HEK293 (cell line): ENCODE results near the gene S100PBP.

Experiments used
- CTCF ChIA-PET: fragments of 350-600 bp; formaldehyde crosslinking; extraction: SDS; loops from one replicate; lab custom pipeline; 2021; ENCODE audit warnings: antibody characterized with exemption; lab: Yijun Ruan, JAX
- POLR2A ChIA-PET: fragments of 300-600 bp; formaldehyde crosslinking; extraction: SDS; loops from one replicate; lab custom pipeline; 2020; ENCODE audit warnings: antibody characterized with exemption, inconsistent platforms; lab: Yijun Ruan, JAX
- H3K27ac ChIP-seq: fragments of 200-500 bp; sonication (Bioruptor generic); 2 replicates; pipeline ENCODE4 v1.5.1; 2014; ENCODE audit warnings: low read depth, low read length, control low read depth, inconsistent platforms; ENCODE audit errors: extremely low read depth
- H3K36me3 ChIP-seq, 2 experiments: fragments of 200-500 bp in 1 of 2; sonication (Bioruptor generic) in 1 of 2; 1 replicate in 1 of 2; 2 replicates in 1 of 2; pipeline ENCODE4 v1.5.1; 2014 to 2017; ENCODE audit warnings: inconsistent platforms in 2 of 2, low read length in 2 of 2; ENCODE audit not compliant: control insufficient read depth in 2 of 2, insufficient read depth in 1 of 2
- H3K4me1 ChIP-seq: fragments of 200-500 bp; sonication (Bioruptor generic); 2 replicates; pipeline ENCODE4 v1.5.1; 2014; ENCODE audit warnings: mild to moderate bottlenecking, low read length, inconsistent platforms; ENCODE audit not compliant: control insufficient read depth, insufficient read depth
- H3K4me3 ChIP-seq: 2 replicates; pipeline ENCODE4 v1.5.1; 2011; ENCODE audit warnings: low read depth, mild to moderate bottlenecking, control low read depth, low read length, moderate library complexity
- H3K9me3 ChIP-seq: fragments of 200-500 bp; sonication (Bioruptor generic); 2 replicates; pipeline ENCODE4 v1.5.1; 2014; ENCODE audit warnings: low read depth, low read length, inconsistent platforms; ENCODE audit not compliant: control insufficient read depth, insufficient read depth
- KLF17 ChIP-seq: fragments of 450-650 bp; formaldehyde crosslinking; IDR thresholded peaks from 2 replicates; pipeline ENCODE4 v1.5.1; 2016; ENCODE audit warnings: missing biosample characterization, missing genetic modification characterization
- MEIS1 ChIP-seq: sonication (generic); formaldehyde crosslinking; IDR thresholded peaks from 2 replicates; pipeline ENCODE4 v1.8.1; 2022; ENCODE audit warnings: missing genetic modification reagents, mild to moderate bottlenecking, borderline replicate concordance
- PATZ1 ChIP-seq: fragments of 450-650 bp; formaldehyde crosslinking; IDR thresholded peaks from 2 replicates; pipeline ENCODE4 v1.5.1; 2016; ENCODE audit warnings: missing biosample characterization, missing genetic modification characterization
- PRDM10 ChIP-seq: fragments of 450-650 bp; formaldehyde crosslinking; IDR thresholded peaks from 2 replicates; pipeline ENCODE4 v1.5.1; 2016; ENCODE audit warnings: missing biosample characterization, missing genetic modification characterization
- SCRT1 ChIP-seq: fragments of 450-650 bp; formaldehyde crosslinking; IDR thresholded peaks from 2 replicates; pipeline ENCODE4 v1.5.1; 2016; ENCODE audit warnings: missing biosample characterization, missing genetic modification characterization, borderline replicate concordance
- TRIM28 ChIP-seq: IDR thresholded peaks from 2 replicates; pipeline ENCODE4 v1.6.1; 2011; ENCODE audit warnings: low read length, control low read depth, borderline replicate concordance
- ZBTB20 ChIP-seq: fragments of 450-650 bp; formaldehyde crosslinking; IDR thresholded peaks from 2 replicates; pipeline ENCODE4 v1.5.1; 2016; ENCODE audit warnings: missing biosample characterization, missing genetic modification characterization
- ZFHX2 ChIP-seq: fragments of 450-650 bp; formaldehyde crosslinking; conservative IDR thresholded peaks from 2 replicates; pipeline ENCODE4 v1.5.1; 2016; ENCODE audit warnings: missing biosample characterization, missing genetic modification characterization
- ZFP69B ChIP-seq: fragments of 450-650 bp; formaldehyde crosslinking; IDR thresholded peaks from 2 replicates; pipeline ENCODE4 v1.5.1; 2016; ENCODE audit warnings: missing biosample characterization, missing genetic modification characterization
- ZNF121 ChIP-seq: fragments of 450-650 bp; formaldehyde crosslinking; IDR thresholded peaks from 2 replicates; pipeline ENCODE4 v1.5.1; 2016; ENCODE audit warnings: missing biosample characterization, missing genetic modification characterization
- ZNF138 ChIP-seq: fragments of 450-650 bp; formaldehyde crosslinking; IDR thresholded peaks from 2 replicates; pipeline ENCODE4 v1.5.1; 2016; ENCODE audit warnings: missing biosample characterization, missing genetic modification characterization, borderline replicate concordance
- ZNF157 ChIP-seq: fragments of 450-650 bp; formaldehyde crosslinking; IDR thresholded peaks from 2 replicates; pipeline ENCODE4 v1.5.1; 2016; ENCODE audit warnings: missing biosample characterization, missing genetic modification characterization
- ZNF239 ChIP-seq: fragments of 450-650 bp; formaldehyde crosslinking; IDR thresholded peaks from 2 replicates; pipeline ENCODE4 v1.5.1; 2016; ENCODE audit warnings: missing biosample characterization, missing genetic modification characterization
- ZNF610 ChIP-seq: fragments of 450-650 bp; formaldehyde crosslinking; IDR thresholded peaks from 2 replicates; pipeline ENCODE4 v1.5.1; 2016; ENCODE audit warnings: missing biosample characterization, missing genetic modification characterization, borderline replicate concordance
- ZNF747 ChIP-seq: fragments of 450-650 bp; formaldehyde crosslinking; IDR thresholded peaks from 2 replicates; pipeline ENCODE4 v1.5.1; 2016; ENCODE audit warnings: missing biosample characterization, missing genetic modification characterization
- ZSCAN23 ChIP-seq: fragments of 450-650 bp; formaldehyde crosslinking; IDR thresholded peaks from 2 replicates; pipeline ENCODE4 v1.5.1; 2016; ENCODE audit warnings: missing biosample characterization, missing genetic modification characterization
- TF ChIP-seq, protein P1 (sequence below): fragments of 450-650 bp; formaldehyde crosslinking; IDR thresholded peaks from 2 replicates; pipeline ENCODE4 v1.5.1; 2017; ENCODE audit warnings: missing biosample characterization, missing genetic modification characterization
- TF ChIP-seq, protein P2 (sequence below): fragments of 450-650 bp; formaldehyde crosslinking; IDR thresholded peaks from 2 replicates; pipeline ENCODE4 v1.5.1; 2016; ENCODE audit warnings: missing biosample characterization, missing genetic modification characterization
- TF ChIP-seq, protein P3 (sequence below): fragments of 450-650 bp; formaldehyde crosslinking; IDR thresholded peaks from 2 replicates; pipeline ENCODE4 v1.5.1; 2017; ENCODE audit warnings: missing biosample characterization, mild to moderate bottlenecking, missing genetic modification characterization, moderate library complexity

Gene S100PBP

DNA sequence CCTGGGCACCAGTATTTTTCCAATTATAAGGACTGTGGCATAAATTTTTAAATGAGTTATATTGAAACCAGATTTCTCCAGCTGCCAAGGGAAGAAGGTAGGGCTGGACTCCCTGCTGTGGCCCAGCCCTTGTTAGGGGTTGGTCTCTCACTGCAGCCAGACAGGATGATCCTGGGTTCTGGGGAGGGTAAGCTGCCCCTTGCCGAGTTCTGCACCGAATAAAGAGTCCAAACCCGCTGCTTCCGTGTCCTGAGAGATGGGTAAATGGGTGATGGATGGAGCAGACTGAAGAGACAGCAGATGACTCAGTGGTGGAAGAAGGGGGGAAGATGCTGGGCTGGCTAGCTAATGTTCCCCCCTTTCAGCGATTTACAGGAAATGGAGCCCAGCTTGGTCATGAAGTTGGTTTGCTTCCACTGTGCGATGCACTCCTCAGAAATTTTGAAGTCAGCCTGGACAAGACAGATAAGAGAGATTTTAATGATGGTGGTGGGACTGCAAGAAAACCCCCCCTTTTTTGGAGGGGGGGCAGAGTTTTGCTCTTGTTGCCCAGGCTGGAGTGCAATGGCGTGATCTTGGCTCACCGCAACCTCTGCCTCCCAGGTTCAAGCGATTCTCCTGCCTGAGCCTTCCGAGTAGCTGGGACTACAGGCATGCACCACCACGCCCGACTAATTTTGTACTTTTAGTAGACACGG is 41.7 kb upstream of the S100PBP start:
- POLR2A ChIA-PET = no interaction called here
- no peak overlapping the region for H3K27ac ChIP-seq
- H3K4me3 ChIP-seq = no peak overlapping the region
- TF ChIP-seq ZSCAN23 (tag by site-specific recombination) (no peak), TRIM28 (no peak), KLF17 (tag by site-specific recombination) (0 out of 2 replicates have a peak, but pooled peaks have one; percentile 11), PATZ1 (tag by site-specific recombination) (peak; percentile 70), PRDM10 (tag by site-specific recombination) (peak; percentile 71), ZNF157 (tag by site-specific recombination) (no peak), ZBTB20 (tag by site-specific recombination) (peak; percentile 46; the same call in 1 of the 2 replicates), ZNF239 (tag by site-specific recombination) (no peak), ZFHX2 (tag by site-specific recombination) (no peak), MEIS1 (CRISPR knock-in tag) (no peak), ZNF610 (tag by site-specific recombination) (no peak), ZNF121 (no peak), SCRT1 (tag by site-specific recombination) (no peak), ZFP69B (tag by site-specific recombination) (no peak), ZNF747 (tag by site-specific recombination) (no peak), ZNF138 (tag by site-specific recombination) (no peak)
- TF ChIP-seq, protein P1, sequence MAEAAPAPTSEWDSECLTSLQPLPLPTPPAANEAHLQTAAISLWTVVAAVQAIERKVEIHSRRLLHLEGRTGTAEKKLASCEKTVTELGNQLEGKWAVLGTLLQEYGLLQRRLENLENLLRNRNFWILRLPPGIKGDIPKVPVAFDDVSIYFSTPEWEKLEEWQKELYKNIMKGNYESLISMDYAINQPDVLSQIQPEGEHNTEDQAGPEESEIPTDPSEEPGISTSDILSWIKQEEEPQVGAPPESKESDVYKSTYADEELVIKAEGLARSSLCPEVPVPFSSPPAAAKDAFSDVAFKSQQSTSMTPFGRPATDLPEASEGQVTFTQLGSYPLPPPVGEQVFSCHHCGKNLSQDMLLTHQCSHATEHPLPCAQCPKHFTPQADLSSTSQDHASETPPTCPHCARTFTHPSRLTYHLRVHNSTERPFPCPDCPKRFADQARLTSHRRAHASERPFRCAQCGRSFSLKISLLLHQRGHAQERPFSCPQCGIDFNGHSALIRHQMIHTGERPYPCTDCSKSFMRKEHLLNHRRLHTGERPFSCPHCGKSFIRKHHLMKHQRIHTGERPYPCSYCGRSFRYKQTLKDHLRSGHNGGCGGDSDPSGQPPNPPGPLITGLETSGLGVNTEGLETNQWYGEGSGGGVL (tag by site-specific recombination) = 0 out of 2 replicates have a peak, but pooled peaks have one; percentile 39
- TF ChIP-seq, protein P2, sequence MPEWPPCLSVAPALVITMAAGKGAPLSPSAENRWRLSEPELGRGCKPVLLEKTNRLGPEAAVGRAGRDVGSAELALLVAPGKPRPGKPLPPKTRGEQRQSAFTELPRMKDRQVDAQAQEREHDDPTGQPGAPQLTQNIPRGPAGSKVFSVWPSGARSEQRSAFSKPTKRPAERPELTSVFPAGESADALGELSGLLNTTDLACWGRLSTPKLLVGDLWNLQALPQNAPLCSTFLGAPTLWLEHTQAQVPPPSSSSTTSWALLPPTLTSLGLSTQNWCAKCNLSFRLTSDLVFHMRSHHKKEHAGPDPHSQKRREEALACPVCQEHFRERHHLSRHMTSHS (tag by site-specific recombination) = no peak
- TF ChIP-seq, protein P3, sequence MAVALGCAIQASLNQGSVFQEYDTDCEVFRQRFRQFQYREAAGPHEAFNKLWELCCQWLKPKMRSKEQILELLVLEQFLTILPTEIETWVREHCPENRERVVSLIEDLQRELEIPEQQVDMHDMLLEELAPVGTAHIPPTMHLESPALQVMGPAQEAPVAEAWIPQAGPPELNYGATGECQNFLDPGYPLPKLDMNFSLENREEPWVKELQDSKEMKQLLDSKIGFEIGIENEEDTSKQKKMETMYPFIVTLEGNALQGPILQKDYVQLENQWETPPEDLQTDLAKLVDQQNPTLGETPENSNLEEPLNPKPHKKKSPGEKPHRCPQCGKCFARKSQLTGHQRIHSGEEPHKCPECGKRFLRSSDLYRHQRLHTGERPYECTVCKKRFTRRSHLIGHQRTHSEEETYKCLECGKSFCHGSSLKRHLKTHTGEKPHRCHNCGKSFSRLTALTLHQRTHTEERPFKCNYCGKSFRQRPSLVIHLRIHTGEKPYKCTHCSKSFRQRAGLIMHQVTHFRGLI (tag by site-specific recombination) = peak; percentile 35; the same call in 1 of the 2 replicates
- no peaks in the 10 kb centered on the region for H3K9me3 ChIP-seq
- CTCF ChIA-PET = interaction anchor here (0.8 to 10.8 kb wide), 4 partner anchors 9 to 255 kb away, joined by 3 to 253 read pairs (median 6); no protein-coding TSS in a partner anchor
- no peaks in the 10 kb centered on the region for H3K4me1 ChIP-seq
- H3K36me3 ChIP-seq = peaks cover 7 to 77% of the 10 kb centered on the region in 2 experiments; a peak in 2 of 3 replicates
